ENCODE measurements around the gene CEBPE. TPM values are rescaled to one million over a fixed set of nuclear protein-coding genes. Genes with fewer than 3 reads are reported as not detected.

The CEBPE gene
- total RNA-seq, 1 experiment from 2014 or later, result not detected

DNA sequence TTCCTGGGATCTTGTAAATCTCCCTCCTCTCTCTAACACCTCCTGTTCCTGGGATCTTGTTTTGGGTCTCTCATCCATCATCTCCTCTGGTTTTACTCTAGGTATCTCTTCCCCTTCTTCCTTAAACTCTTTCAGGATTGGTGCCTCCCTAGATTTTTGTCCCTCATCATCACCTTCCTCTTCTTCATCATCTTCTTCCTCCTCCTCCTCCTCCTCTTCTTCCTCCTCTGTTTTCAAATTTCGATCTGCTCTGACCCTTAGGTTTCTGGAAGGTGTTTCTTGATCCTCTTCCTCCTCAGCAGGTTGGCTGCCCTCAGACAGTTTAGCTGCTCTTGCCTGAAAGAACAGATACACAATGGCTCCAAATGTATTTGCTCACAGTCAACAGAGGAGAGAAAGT, 38.6 kb downstream of the CEBPE start:
- Histone ChIP-seq H3K27me3 (ENCODE audit: insufficient read depth, low read length) (no peaks in the 10 kb centered on the region), H3K9ac (ENCODE audit: low read length) (no peak overlapping the region), H3K9me2 (ENCODE audit: insufficient read depth) (no peaks in the 10 kb centered on the region), H3K36me3 (ENCODE audit: control insufficient read depth in 1 of 2, insufficient read depth in 2 of 2, low read length in 2 of 2) (peaks cover 62 to 65% of the 10 kb centered on the region in 2 experiments), H3K4me3 (replicated peaks in 1 of 2; ENCODE audit: low read depth in 1 of 2, low read length in 2 of 2) (no peak overlapping the region), H4K20me1 (ENCODE audit: insufficient read depth) (no peaks in the 10 kb centered on the region), H3K4me2 (ENCODE audit: low read length) (no peak overlapping the region), H3K27ac (ENCODE audit: low read depth, low read length) (no peak overlapping the region), H3K4me1 (ENCODE audit: control insufficient read depth in 1 of 2, insufficient read depth in 2 of 2, low read length in 2 of 2) (peaks cover 13 to 41% of the 10 kb centered on the region in 2 experiments), H2AFZ (ENCODE audit: low read depth, low read length, poor library complexity, severe bottlenecking) (no peak overlapping the region), H3K79me2 (ENCODE audit: insufficient read depth, low read length) (peaks cover 21% of the 10 kb centered on the region), H3K9me3 (ENCODE audit: control insufficient read depth in 1 of 2, insufficient read depth in 1 of 2, low read depth in 1 of 2, low read length in 2 of 2) (no peaks in the 10 kb centered on the region)
- CTCF ChIA-PET, result interaction anchor here (3.5 kb wide), 1 partner anchor 9 kb away, joined by 12 read pairs; no protein-coding TSS in a partner anchor
- DNase-seq (ENCODE audit: low read depth, low spot score) (no peak), ATAC-seq (no peak)
- intact Hi-C loops (cut with micrococcal nuclease), result no loop called here
- POLR2A ChIA-PET, result interaction anchor here (1.2 kb wide), 1 partner anchor 15 kb away, joined by 3 read pairs; the partner anchor contains the start of genes ACIN1 and C14orf119
- no peak for TF ChIP-seq SIN3A (IDR thresholded peaks at IDR 0.05; ENCODE audit: low read depth)
- no peak for TF ChIP-seq TCF7L2 (IDR thresholded peaks at IDR 0.05; ENCODE audit: borderline replicate concordance, extremely low read depth, insufficient read depth, insufficient read length)
- TF ChIP-seq, protein P1, sequence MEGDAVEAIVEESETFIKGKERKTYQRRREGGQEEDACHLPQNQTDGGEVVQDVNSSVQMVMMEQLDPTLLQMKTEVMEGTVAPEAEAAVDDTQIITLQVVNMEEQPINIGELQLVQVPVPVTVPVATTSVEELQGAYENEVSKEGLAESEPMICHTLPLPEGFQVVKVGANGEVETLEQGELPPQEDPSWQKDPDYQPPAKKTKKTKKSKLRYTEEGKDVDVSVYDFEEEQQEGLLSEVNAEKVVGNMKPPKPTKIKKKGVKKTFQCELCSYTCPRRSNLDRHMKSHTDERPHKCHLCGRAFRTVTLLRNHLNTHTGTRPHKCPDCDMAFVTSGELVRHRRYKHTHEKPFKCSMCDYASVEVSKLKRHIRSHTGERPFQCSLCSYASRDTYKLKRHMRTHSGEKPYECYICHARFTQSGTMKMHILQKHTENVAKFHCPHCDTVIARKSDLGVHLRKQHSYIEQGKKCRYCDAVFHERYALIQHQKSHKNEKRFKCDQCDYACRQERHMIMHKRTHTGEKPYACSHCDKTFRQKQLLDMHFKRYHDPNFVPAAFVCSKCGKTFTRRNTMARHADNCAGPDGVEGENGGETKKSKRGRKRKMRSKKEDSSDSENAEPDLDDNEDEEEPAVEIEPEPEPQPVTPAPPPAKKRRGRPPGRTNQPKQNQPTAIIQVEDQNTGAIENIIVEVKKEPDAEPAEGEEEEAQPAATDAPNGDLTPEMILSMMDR (IDR thresholded peaks at IDR 0.05 in 2 of 3, conservative IDR thresholded peaks at IDR 0.05 in 1 of 3; ENCODE audit: borderline replicate concordance in 1 of 3, insufficient read depth in 1 of 3, low read depth in 2 of 3, low read length in 2 of 3), result no peak
- TF ChIP-seq ELF1 (IDR thresholded peaks at IDR 0.05; ENCODE audit: borderline replicate concordance, low read depth), result no peak
- no peak for TF ChIP-seq CBX3 (IDR thresholded peaks at IDR 0.05; ENCODE audit: low read depth)
- no peak for TF ChIP-seq ZFX (IDR thresholded peaks at IDR 0.05)
- no peak for TF ChIP-seq POLR2A (IDR thresholded peaks at IDR 0.05; ENCODE audit: borderline replicate concordance, extremely low read depth, insufficient read depth, insufficient read length)
- TF ChIP-seq EZH2phosphoT487 (IDR thresholded peaks at IDR 0.05; ENCODE audit: borderline replicate concordance), result no peak
- no peak for TF ChIP-seq SP1 (IDR thresholded peaks at IDR 0.05; ENCODE audit: low read depth)
- TF ChIP-seq JUND (IDR thresholded peaks at IDR 0.05), result no peak
- TF ChIP-seq, protein P2, sequence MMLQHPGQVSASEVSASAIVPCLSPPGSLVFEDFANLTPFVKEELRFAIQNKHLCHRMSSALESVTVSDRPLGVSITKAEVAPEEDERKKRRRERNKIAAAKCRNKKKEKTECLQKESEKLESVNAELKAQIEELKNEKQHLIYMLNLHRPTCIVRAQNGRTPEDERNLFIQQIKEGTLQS (IDR thresholded peaks at IDR 0.05), result no peak
- TF ChIP-seq FOSL1 (IDR thresholded peaks at IDR 0.05; ENCODE audit: low read depth), result no peak
- no peak for TF ChIP-seq EZH2 (IDR thresholded peaks at IDR 0.05)
- no peak for TF ChIP-seq CEBPB (IDR thresholded peaks at IDR 0.05; ENCODE audit: low read depth)
- no TSS peak for BruUV-seq (replicated peaks)
- RAD21 ChIA-PET (ENCODE audit: low non-redundant PET in 1 of 2, low total read pairs in 2 of 2, uncharacterized antibody in 2 of 2, unreplicated experiment in 2 of 2), result no interaction called here
